ENCODE results near the gene GP2. TPM values are rescaled to one million over a fixed set of nuclear protein-coding genes. Genes with fewer than 3 reads are reported as not detected.
"Not testable (repeated sequence)": the region's sequence is repeated elsewhere in the genome, so short reads cannot be mapped to it uniquely, and the experiment has no call there.

The GP2 gene
- total RNA-seq, 4 donors from 2014 or later, result not detected

- no peaks in the 10 kb centered on the region for H3K4me1 ChIP-seq
- DNase-seq, result no peak
- no peak for TF ChIP-seq POLR2A (IDR thresholded peaks at IDR 0.05)
- TF ChIP-seq CTCF (IDR thresholded peaks at IDR 0.05 in 4 of 5, conservative IDR thresholded peaks at IDR 0.05 in 1 of 5), result no peak
- H3K4me3 ChIP-seq, result no peak overlapping the region
- no peak overlapping the region for H3K27ac ChIP-seq
- H3K9me3 ChIP-seq, result no peaks in the 10 kb centered on the region
- no peak for ATAC-seq
- H3K36me3 ChIP-seq, result no peaks in the 10 kb centered on the region
- in situ Hi-C loops (cut with MboI; ENCODE audit: low sequenced_read_pairs in 4 of 4) (no loop called here), intact Hi-C loops (cut with DNase I; ENCODE audit: low total_unique reads) (no loop called here)
- no peaks in the 10 kb centered on the region for H3K27me3 ChIP-seq
Measured at GRCh38 chr16:20316715-20317114, 10.6 kb downstream of the GP2 start.

- H3K4me1 ChIP-seq, result no peaks in the 10 kb centered on the region
- TF ChIP-seq CTCF (IDR thresholded peaks at IDR 0.05 in 4 of 5, conservative IDR thresholded peaks at IDR 0.05 in 1 of 5), result no peak
- TF ChIP-seq POLR2A (IDR thresholded peaks at IDR 0.05), result no peak
- ATAC-seq, result no peak
- no peak for DNase-seq
- H3K36me3 ChIP-seq, result no peaks in the 10 kb centered on the region
- H3K9me3 ChIP-seq, result no peaks in the 10 kb centered on the region
- in situ Hi-C loops (cut with MboI; ENCODE audit: low sequenced_read_pairs in 4 of 4) (no loop called here), intact Hi-C loops (cut with DNase I; ENCODE audit: low total_unique reads) (no loop called here)
- no peak overlapping the region for H3K4me3 ChIP-seq
- no peaks in the 10 kb centered on the region for H3K27me3 ChIP-seq
- H3K27ac ChIP-seq, result no peak overlapping the region
Measured at GRCh38 chr16:20315764-20316163, 11.5 kb downstream of the GP2 start.

- no peaks in the 10 kb centered on the region for H3K27me3 ChIP-seq
- intact Hi-C loops (cut with DNase I; ENCODE audit: low total_unique reads), result no loop called here
- no peaks in the 10 kb centered on the region for H3K4me1 ChIP-seq
- DNase-seq (no peak), ATAC-seq (no peak)
- no peaks in the 10 kb centered on the region for H3K36me3 ChIP-seq
- no peak for TF ChIP-seq CTCF (IDR thresholded peaks at IDR 0.05 in 4 of 5, conservative IDR thresholded peaks at IDR 0.05 in 1 of 5)
- TF ChIP-seq POLR2A (IDR thresholded peaks at IDR 0.05), result no peak
- no peak overlapping the region for H3K27ac ChIP-seq
- no peaks in the 10 kb centered on the region for H3K9me3 ChIP-seq
- in situ Hi-C loops (cut with MboI; ENCODE audit: low sequenced_read_pairs in 4 of 4), result no loop called here
- H3K4me3 ChIP-seq, result no peak overlapping the region
Measured at GRCh38 chr16:20314575-20314974, 12.7 kb downstream of the GP2 start.

- no peak for DNase-seq
- no peak overlapping the region for H3K4me3 ChIP-seq
- intact Hi-C loops (cut with DNase I; ENCODE audit: low total_unique reads) (no loop called here), in situ Hi-C loops (cut with MboI; ENCODE audit: low sequenced_read_pairs in 4 of 4) (no loop called here)
- no peak for ATAC-seq
- no peak overlapping the region for H3K27ac ChIP-seq
- H3K4me1 ChIP-seq, result no peaks in the 10 kb centered on the region
- H3K9me3 ChIP-seq, result no peaks in the 10 kb centered on the region
- no peaks in the 10 kb centered on the region for H3K36me3 ChIP-seq
- no peak for TF ChIP-seq CTCF (IDR thresholded peaks at IDR 0.05 in 4 of 5, conservative IDR thresholded peaks at IDR 0.05 in 1 of 5)
- TF ChIP-seq POLR2A (IDR thresholded peaks at IDR 0.05), result no peak
- no peaks in the 10 kb centered on the region for H3K27me3 ChIP-seq
Measured at GRCh38 chr16:20313741-20314140, 13.6 kb downstream of the GP2 start.

- in situ Hi-C loops (cut with MboI; ENCODE audit: low sequenced_read_pairs in 4 of 4); intact Hi-C loops (cut with DNase I; ENCODE audit: low total_unique reads); H3K9me3 ChIP-seq; H3K4me3 ChIP-seq; H3K27me3 ChIP-seq; H3K4me1 ChIP-seq; H3K36me3 ChIP-seq; ATAC-seq; DNase-seq; H3K27ac ChIP-seq: not testable (repeated sequence)
Measured at GRCh38 chr16:20312536-20313095, 14.7 kb downstream of the GP2 start.

All from gastrocnemius medialis (tissue), 4 donors.